Naive thymus-derived CD4-positive, alpha-beta T cell (primary cell): Measurements from ENCODE around the gene AFAP1. TPM values are rescaled to one million over a fixed set of nuclear protein-coding genes. Genes with fewer than 3 reads are reported as not detected.

ENCODE experiments used
- ATAC-seq: fragments of 150-1000 bp; cut with Tn5 transposase; 2 replicates; pipeline ENCODE4 v1.10.0; 2021; ENCODE audit warnings: mild to moderate bottlenecking, moderate library complexity
- CTCF ChIA-PET: fragments of 350-600 bp; sonication (Branson Sonifier 250); formaldehyde crosslinking; loops from one replicate; lab custom pipeline; 2021; ENCODE audit warnings: antibody characterized with exemption; lab: Charles Lee
- POLR2A ChIA-PET: fragments of 350-600 bp; sonication (Branson Sonifier 250); formaldehyde crosslinking; loops from one replicate; lab custom pipeline; 2021; ENCODE audit warnings: antibody characterized with exemption, inconsistent platforms; lab: Charles Lee
- DNase-seq, 9 donors: peaks; one replicate each; pipeline versions ENCODE4 v3.0.0 to v3.0.0-alpha.2; 2020 to 2022; ENCODE audit warnings: mixed read lengths in 1 of 9
- H3K27ac ChIP-seq: one replicate; pipeline ENCODE4 v1.7.0; 2013; ENCODE audit warnings: mild to moderate bottlenecking, low read depth, low read length, moderate library complexity
- H3K27me3 ChIP-seq, 2 donors: one replicate each; pipeline ENCODE4 v1.7.0; 2013; ENCODE audit warnings: low read length in 2 of 2, mild to moderate bottlenecking in 2 of 2, moderate library complexity in 2 of 2; ENCODE audit not compliant: control insufficient read depth in 2 of 2, insufficient read depth in 2 of 2
- H3K36me3 ChIP-seq, 3 experiments: 1 replicate in 2 of 3; 2 replicates in 1 of 3; pipeline ENCODE4 v1.7.0; 2013; ENCODE audit warnings: low read length in 3 of 3, mild to moderate bottlenecking in 3 of 3, moderate library complexity in 1 of 3; ENCODE audit not compliant: insufficient read depth in 3 of 3, control insufficient read depth in 2 of 3
- H3K4me1 ChIP-seq, 2 donors: one replicate each; pipeline ENCODE4 v1.7.0; 2013; ENCODE audit warnings: low read length in 2 of 2, mild to moderate bottlenecking in 2 of 2, moderate library complexity in 1 of 2; ENCODE audit not compliant: control insufficient read depth in 2 of 2, insufficient read depth in 2 of 2
- H3K4me3 ChIP-seq: 2 replicates; pipeline ENCODE4 v1.7.0; 2013; ENCODE audit warnings: mild to moderate bottlenecking, low read length
- H3K9me3 ChIP-seq, 3 experiments: 1 replicate in 2 of 3; 2 replicates in 1 of 3; pipeline ENCODE4 v1.7.0; 2013; ENCODE audit warnings: low read length in 3 of 3; ENCODE audit not compliant: control insufficient read depth in 2 of 3
- H3K27ac Mint-ChIP-seq, 9 donors: one replicate each; pipeline ENCODE4 v1.8.0; 2020 to 2022; ENCODE audit warnings: mixed read lengths in 9 of 9, mild to moderate bottlenecking in 8 of 9, moderate library complexity in 5 of 9, inconsistent platforms in 2 of 9
- H3K27me3 Mint-ChIP-seq, 5 donors: one replicate each; pipeline ENCODE4 v1.8.0; 2021 to 2022; ENCODE audit warnings: mixed read lengths in 5 of 5, mild to moderate bottlenecking in 1 of 5
- H3K36me3 Mint-ChIP-seq, 5 donors: one replicate each; pipeline ENCODE4 v1.8.0; 2020 to 2022; ENCODE audit warnings: mixed read lengths in 5 of 5, mild to moderate bottlenecking in 3 of 5, inconsistent platforms in 1 of 5
- H3K4me1 Mint-ChIP-seq, 7 donors: one replicate each; pipeline ENCODE4 v1.8.0; 2020 to 2022; ENCODE audit warnings: mixed read lengths in 7 of 7, mild to moderate bottlenecking in 3 of 7, inconsistent platforms in 1 of 7
- H3K4me3 Mint-ChIP-seq, 10 donors: one replicate each; pipeline ENCODE4 v1.8.0; 2020 to 2022; ENCODE audit warnings: mild to moderate bottlenecking in 10 of 10, mixed read lengths in 10 of 10, moderate library complexity in 6 of 10, inconsistent platforms in 2 of 10
- H3K9me3 Mint-ChIP-seq, 11 donors: one replicate each; pipeline ENCODE4 v1.8.0; 2020 to 2022; ENCODE audit warnings: mixed read lengths in 11 of 11, mild to moderate bottlenecking in 4 of 11, inconsistent platforms in 1 of 11, moderate library complexity in 1 of 11
- intact Hi-C, 2 donors: fragments of 100-400 bp; cut with micrococcal nuclease; formaldehyde crosslinking; loops; one replicate each; pipeline ENCODE4 v1.15.1; 2023
- polyA plus RNA-seq, 2 donors: library from polyadenylated mRNA; unstranded; fragments of 300-500 nt; fragmentation: Illumina TruSeq; gene quantifications; one replicate each; pipeline ENCODE4 v1.2.3, GENCODE V29; 2021
- total RNA-seq, 6 experiments: library from RNA in 5 of 6; stranded (reverse) in 5 of 6; gene quantifications; 1 replicate in 5 of 6; 2 replicates in 1 of 6; pipeline ENCODE4 v1.2.3 and lab custom pipeline; 2021 to 2026

AFAP1 gene
- total and polyA plus RNA-seq, 7 experiments from 2014 or later = 2.2 to 27.2 (median 9.6) TPM

GRCh38 chr4:7938609-7939376, 868 bp downstream of the AFAP1 start:
- Mint-ChIP-seq H3K27me3 (peaks cover 0 to 30% (median 0%) of the 10 kb centered on the region in 5 donors), H3K27ac (peak overlapping the region in 6 of 9 donors; percentile 63 to 90 (median 82)), H3K9me3 (peaks cover 0 to 2% (median 0%) of the 10 kb centered on the region in 11 donors), H3K4me1 (peaks cover 19 to 49% (median 40%) of the 10 kb centered on the region in 7 donors), H3K36me3 (peaks cover 0 to 3% (median 0%) of the 10 kb centered on the region in 5 donors), H3K4me3 (peak overlapping the region; percentile 78 to 95 (median 86))
- Histone ChIP-seq H3K27ac (peak overlapping the region; percentile 78), H3K9me3 (no peaks in the 10 kb centered on the region), H3K36me3 (no peaks in the 10 kb centered on the region), H3K27me3 (no peaks in the 10 kb centered on the region), H3K4me3 (peak overlapping the region; percentile 68), H3K4me1 (peaks cover 10 to 12% of the 10 kb centered on the region in 2 donors)
- CTCF ChIA-PET = interaction anchor here (1.0 to 1.9 kb wide), 8 partner anchors 14 to 134 kb away, joined by 3 to 5 read pairs (median 4); no protein-coding TSS in a partner anchor
- intact Hi-C loops = loop anchor here (1.0 to 5.0 kb wide), 17 partner anchors 8 to 1214 kb away; partner anchors contain the start of gene ABLIM2 (in 2 of the 2)
- POLR2A ChIA-PET = interaction anchor here (0.6 to 3.2 kb wide), 16 partner anchors 9 to 871 kb away, joined by 3 to 24 read pairs (median 4); no protein-coding TSS in a partner anchor
- DNase-seq (peak in 1 of 9 donors; percentile 31), ATAC-seq (no peak)

GRCh38 chr4:7938266-7938608, 1.4 kb downstream of the AFAP1 start:
- peaks cover 0 to 2% (median 0%) of the 10 kb centered on the region in 11 donors for H3K9me3 Mint-ChIP-seq
- ChIA-PET CTCF (interaction anchor here (0.9 to 1.9 kb wide), 10 partner anchors 14 to 134 kb away, joined by 3 to 7 read pairs (median 4); no protein-coding TSS in a partner anchor), POLR2A (interaction anchor here (0.6 to 3.2 kb wide), 11 partner anchors 9 to 871 kb away, joined by 3 to 24 read pairs (median 4); no protein-coding TSS in a partner anchor)
- intact Hi-C loops = loop anchor here (1.0 to 5.0 kb wide), 5 partner anchors 8 to 1214 kb away; partner anchors contain the start of gene ABLIM2 (in 1 of the 2)
- peak overlapping the region in 7 of 9 donors; percentile 63 to 90 (median 80) for H3K27ac Mint-ChIP-seq
- H3K27ac ChIP-seq = peak overlapping the region; percentile 78
- H3K4me3 ChIP-seq = peak overlapping the region; percentile 68
- peaks cover 0 to 7% (median 0%) of the 10 kb centered on the region in 5 donors for H3K36me3 Mint-ChIP-seq
- peaks cover 19 to 52% (median 46%) of the 10 kb centered on the region in 7 donors for H3K4me1 Mint-ChIP-seq
- H3K4me1 ChIP-seq = peaks cover 10 to 12% of the 10 kb centered on the region in 2 donors
- ATAC-seq (no peak), DNase-seq (peak in 1 of 9 donors; percentile 19)
- no peaks in the 10 kb centered on the region for H3K27me3 ChIP-seq
- no peaks in the 10 kb centered on the region for H3K9me3 ChIP-seq
- no peaks in the 10 kb centered on the region for H3K36me3 ChIP-seq
- peak overlapping the region; percentile 78 to 95 (median 86) for H3K4me3 Mint-ChIP-seq
- peaks cover 0 to 30% (median 0%) of the 10 kb centered on the region in 5 donors for H3K27me3 Mint-ChIP-seq

- Mint-ChIP-seq H3K4me3 (peak overlapping the region in 9 of 10 donors; percentile 79 to 95 (median 89)), H3K4me1 (peaks cover 19 to 57% (median 48%) of the 10 kb centered on the region in 7 donors), H3K27me3 (peaks cover 0 to 30% (median 0%) of the 10 kb centered on the region in 5 donors), H3K36me3 (peaks cover 0 to 7% (median 0%) of the 10 kb centered on the region in 5 donors), H3K9me3 (peaks cover 0 to 2% (median 0%) of the 10 kb centered on the region in 11 donors), H3K27ac (peak overlapping the region in 5 of 9 donors; percentile 63 to 90 (median 85))
- POLR2A ChIA-PET = interaction anchor here (1.1 to 3.2 kb wide), 5 partner anchors 32 to 83 kb away, joined by 3 to 24 read pairs (median 5); no protein-coding TSS in a partner anchor
- Histone ChIP-seq H3K4me1 (peaks cover 10 to 12% of the 10 kb centered on the region in 2 donors), H3K36me3 (no peaks in the 10 kb centered on the region), H3K4me3 (no peak overlapping the region), H3K27me3 (no peaks in the 10 kb centered on the region), H3K9me3 (no peaks in the 10 kb centered on the region), H3K27ac (no peak overlapping the region)
- CTCF ChIA-PET = interaction anchor here (0.9 to 1.6 kb wide), 2 partner anchors 51 to 82 kb away, joined by 4 to 7 read pairs; no protein-coding TSS in a partner anchor
- ATAC-seq (no peak), DNase-seq (peak in 2 of 9 donors; percentile 21 to 35)
- intact Hi-C loops = loop anchor here in 1 of 2 donors (5.0 kb wide), 2 partner anchors 45 to 1215 kb away; no protein-coding TSS in a partner anchor
These were observed 2.7 kb downstream of the AFAP1 start for GRCh38 chr4:7937006-7937405.

DNA sequence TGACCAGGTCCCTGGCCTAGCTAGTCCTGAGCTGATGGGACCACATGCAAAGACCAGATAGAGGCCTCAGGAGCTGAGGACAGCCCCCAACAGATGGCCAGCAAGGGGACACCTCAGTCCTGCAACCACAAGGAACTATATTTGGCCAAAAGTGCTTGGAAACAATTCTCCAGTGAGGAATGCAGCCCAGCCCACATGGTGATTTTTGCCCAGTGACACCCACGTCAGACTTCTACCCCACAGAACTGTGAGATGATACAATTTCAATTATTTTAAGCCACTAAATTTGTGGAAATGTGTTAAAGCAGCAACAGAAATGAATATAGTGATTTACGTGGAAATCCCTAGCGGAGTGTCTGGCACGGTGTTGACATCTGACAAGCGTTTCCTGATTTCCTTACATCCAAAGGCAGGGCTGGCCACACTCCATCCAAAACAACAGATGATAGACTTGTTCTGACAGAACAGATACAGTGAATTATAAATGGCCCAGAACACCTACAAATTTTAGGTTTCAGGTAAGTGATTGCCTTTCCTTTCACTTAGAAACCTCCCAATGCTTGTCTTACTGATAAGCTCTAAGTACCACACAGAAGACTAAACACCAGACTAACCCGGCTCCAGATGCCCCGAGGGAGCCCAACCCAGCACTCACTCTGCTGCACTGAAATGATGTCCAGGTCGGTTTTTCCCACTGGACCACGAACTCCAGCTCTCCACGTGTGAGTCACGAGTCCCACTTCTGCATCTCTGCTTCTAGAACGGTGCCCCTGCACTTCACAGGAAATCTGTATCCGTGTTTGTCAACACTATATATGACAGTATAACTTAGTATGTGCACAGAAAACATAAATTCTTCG, 5.8 kb downstream of the AFAP1 start:
- intact Hi-C loops = no loop called here
- Histone ChIP-seq H3K9me3 (no peaks in the 10 kb centered on the region), H3K27me3 (no peaks in the 10 kb centered on the region), H3K27ac (no peak overlapping the region), H3K36me3 (no peaks in the 10 kb centered on the region), H3K4me3 (no peak overlapping the region), H3K4me1 (peaks cover 12 to 13% of the 10 kb centered on the region in 2 donors)
- peaks cover 18 to 71% (median 63%) of the 10 kb centered on the region in 7 donors for H3K4me1 Mint-ChIP-seq
- H3K27ac Mint-ChIP-seq = peak overlapping the region in 2 of 9 donors; percentile 23 to 45
- ChIA-PET CTCF (no interaction called here), POLR2A (interaction anchor here (0.7 kb wide), 1 partner anchor 916 kb away, joined by 3 read pairs; no protein-coding TSS in a partner anchor)
- H3K27me3 Mint-ChIP-seq = peaks cover 0 to 30% (median 0%) of the 10 kb centered on the region in 5 donors
- DNase-seq = no peak
- no peaks in the 10 kb centered on the region for H3K9me3 Mint-ChIP-seq
- peak overlapping the region in 5 of 10 donors; percentile 6 to 59 (median 49) for H3K4me3 Mint-ChIP-seq
- H3K36me3 Mint-ChIP-seq = peaks cover 0 to 7% (median 0%) of the 10 kb centered on the region in 5 donors
- ATAC-seq = no peak

DNA sequence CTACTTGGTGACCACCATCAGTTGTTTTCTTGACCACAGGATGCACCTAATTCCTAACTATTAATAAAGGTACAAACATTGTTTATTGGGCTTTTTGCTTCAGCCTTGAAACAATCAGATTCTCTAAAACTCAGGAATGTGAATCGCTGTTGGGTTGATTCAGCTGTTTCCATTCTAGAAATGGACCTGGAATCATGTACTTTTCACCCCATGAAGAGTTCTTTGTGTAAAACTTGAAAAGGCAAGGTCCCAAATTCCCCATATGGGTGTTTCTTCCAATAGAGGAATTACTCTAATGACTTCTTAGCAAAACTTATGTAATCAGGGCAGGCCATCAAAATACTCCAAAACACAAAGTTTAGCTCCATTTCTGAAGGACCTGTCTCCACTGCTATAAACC, 7.4 kb downstream of the AFAP1 start:
- no peaks in the 10 kb centered on the region for H3K36me3 ChIP-seq
- CTCF ChIA-PET = interaction anchor here (1.2 kb wide), 1 partner anchor 29 kb away, joined by 3 read pairs; no protein-coding TSS in a partner anchor

More for the DNA sequence above, 7.4 kb downstream of the AFAP1 start:
- intact Hi-C loops = no loop called here
- H3K27me3 ChIP-seq = no peaks in the 10 kb centered on the region
- Mint-ChIP-seq H3K27ac (no peak overlapping the region), H3K4me3 (no peak overlapping the region), H3K27me3 (peaks cover 0 to 18% (median 0%) of the 10 kb centered on the region in 5 donors), H3K4me1 (peaks cover 8 to 68% (median 59%) of the 10 kb centered on the region in 7 donors), H3K36me3 (peaks cover 0 to 7% (median 0%) of the 10 kb centered on the region in 5 donors), H3K9me3 (no peaks in the 10 kb centered on the region)
- H3K4me3 ChIP-seq = no peak overlapping the region
- no peak for DNase-seq
- no peak for ATAC-seq
- H3K9me3 ChIP-seq = no peaks in the 10 kb centered on the region
- POLR2A ChIA-PET = no interaction called here
- H3K27ac ChIP-seq = no peak overlapping the region
- H3K4me1 ChIP-seq = peaks cover 3% of the 10 kb centered on the region in 2 donors
